HepG2 (cell line): ENCODE data around the gene VDAC1. TPM values are rescaled to one million over a fixed set of nuclear protein-coding genes. Genes with fewer than 3 reads are reported as not detected.
A peak's percentile ranks its signal among the peaks of the same experiment; 100 is the strongest.

ENCODE experiments used
- AFF4 ChIP-seq: sonication (generic); formaldehyde crosslinking; IDR thresholded peaks from 2 replicates; pipeline ENCODE4 v1.4.0; 2020; ENCODE audit warnings: missing genetic modification reagents
- ATF2 ChIP-seq: sonication (generic); formaldehyde crosslinking; IDR thresholded peaks from 2 replicates; pipeline ENCODE4 v1.4.0; 2020; ENCODE audit warnings: missing genetic modification reagents
- CENPX ChIP-seq: sonication (generic); formaldehyde crosslinking; IDR thresholded peaks from 2 replicates; pipeline ENCODE4 v1.9.0; 2021; ENCODE audit warnings: mild to moderate bottlenecking, missing genetic modification reagents, moderate library complexity
- CSRNP2 ChIP-seq: sonication (generic); formaldehyde crosslinking; conservative IDR thresholded peaks from 2 replicates; pipeline ENCODE4 v1.8.0; 2022; ENCODE audit warnings: low read depth, missing genetic modification reagents
- ELF4 ChIP-seq: sonication (generic); formaldehyde crosslinking; IDR thresholded peaks from 2 replicates; pipeline ENCODE4 v1.5.0; 2020; ENCODE audit warnings: missing genetic modification reagents, mild to moderate bottlenecking, moderate library complexity, borderline replicate concordance
- FOXM1 ChIP-seq: sonication (generic); formaldehyde crosslinking; IDR thresholded peaks from 2 replicates; pipeline ENCODE4 v1.5.0; 2020; ENCODE audit warnings: missing genetic modification reagents
- HNF4A ChIP-seq: sonication (generic); formaldehyde crosslinking; IDR thresholded peaks from 2 replicates; pipeline ENCODE4 v1.4.0; 2020; ENCODE audit warnings: missing genetic modification reagents
- MIXL1 ChIP-seq: IDR thresholded peaks from 2 replicates; pipeline ENCODE4 v1.6.1; 2016
- MXD1 ChIP-seq: sonication (generic); formaldehyde crosslinking; IDR thresholded peaks from 2 replicates; pipeline ENCODE4 v1.4.0; 2020; ENCODE audit warnings: mild to moderate bottlenecking, missing genetic modification reagents
- NFIC ChIP-seq: IDR thresholded peaks from 2 replicates; pipeline ENCODE4 v1.6.1; 2012; ENCODE audit warnings: mild to moderate bottlenecking, low read length, inconsistent platforms
- NFYC ChIP-seq: IDR thresholded peaks from 2 replicates; pipeline ENCODE4 v1.6.1; 2016; ENCODE audit warnings: missing genetic modification reagents, missing compliant biosample characterization
- NR2F2 ChIP-seq: IDR thresholded peaks from 2 replicates; pipeline ENCODE4 v1.6.1; 2012; ENCODE audit warnings: low read depth, inconsistent platforms, borderline replicate concordance
- SP4 ChIP-seq: sonication (generic); formaldehyde crosslinking; IDR thresholded peaks from 2 replicates; pipeline ENCODE4 v1.8.1; 2023; ENCODE audit warnings: mild to moderate bottlenecking, missing genetic modification reagents
- SRF ChIP-seq: IDR thresholded peaks from 2 replicates; pipeline ENCODE4 v1.6.1; 2011; ENCODE audit warnings: mild to moderate bottlenecking, low read depth, low read length, moderate library complexity
- THYN1 ChIP-seq: sonication (generic); formaldehyde crosslinking; IDR thresholded peaks from 2 replicates; pipeline ENCODE4 v1.8.1; 2023; ENCODE audit warnings: low read depth, mild to moderate bottlenecking, moderate library complexity, missing genetic modification reagents, borderline replicate concordance
- ZBTB8A ChIP-seq: sonication (generic); formaldehyde crosslinking; IDR thresholded peaks from 2 replicates; pipeline ENCODE4 v1.4.0; 2020; ENCODE audit warnings: mild to moderate bottlenecking, low read depth, missing genetic modification reagents, borderline replicate concordance
- ZFY ChIP-seq: sonication (generic); formaldehyde crosslinking; IDR thresholded peaks from 2 replicates; pipeline ENCODE4 v1.4.0; 2020; ENCODE audit warnings: missing genetic modification reagents
- ZNF264 ChIP-seq: sonication (generic); formaldehyde crosslinking; IDR thresholded peaks from 2 replicates; pipeline ENCODE4 v1.4.0; 2020; ENCODE audit warnings: missing genetic modification reagents
- ZNF33B ChIP-seq: sonication (generic); formaldehyde crosslinking; IDR thresholded peaks from 2 replicates; pipeline ENCODE4 v1.5.1; 2020; ENCODE audit warnings: mild to moderate bottlenecking, missing genetic modification reagents
- ZZZ3 ChIP-seq: sonication (generic); formaldehyde crosslinking; IDR thresholded peaks from 2 replicates; pipeline ENCODE4 v1.4.0; 2020; ENCODE audit warnings: missing genetic modification reagents, mild to moderate bottlenecking, borderline replicate concordance
- polyA plus RNA-seq, 8 experiments: library from polyadenylated mRNA; depleted of rRNA in 3 of 8; stranded (reverse) in 7 of 8; unstranded in 1 of 8; fragments of >200 nt; fragmentation: Illumina TruSeq in 4 of 8; extraction: Trizol in 4 of 8; gene quantifications; 2 replicates each; pipeline versions ENCODE4 v1.2.1 to v1.2.3, GENCODE V29; 2011 to 2016; ENCODE audit warnings: low read depth in 4 of 8, missing spikeins in 1 of 8, mixed read lengths in 1 of 8; ENCODE audit not compliant: insufficient read depth in 1 of 8
- total RNA-seq, 5 experiments: library from RNA; depleted of rRNA; stranded (reverse); fragments of >200 nt; fragmentation: Illumina TruSeq; extraction: Trizol; gene quantifications; 2 replicates each; pipeline ENCODE4 v1.2.3, GENCODE V29; 2016; ENCODE audit warnings: low read depth in 1 of 5

The VDAC1 gene
- total and polyA plus RNA-seq, 2 of the 13 experiments (the other 11 are each of a cell fraction or from before 2014, with no cell fraction given) = 112 to 380 TPM

GRCh38 chr5:134004626-134005416 is at the start of gene VDAC1 (continued):
- peak; percentile 51; the same call in 1 of the 2 replicates for TF ChIP-seq SP4
- TF ChIP-seq ZBTB8A (CRISPR knock-in tag) = no peak
- 0 out of 2 replicates have a peak, but pooled peaks have one; percentile 47 for TF ChIP-seq MIXL1 (CRISPR knock-in tag)
- TF ChIP-seq ZNF33B (CRISPR knock-in tag) = no peak; the same call in 1 of the 2 replicates
- TF ChIP-seq ELF4 = no peak
- no peak for TF ChIP-seq NFIC
- TF ChIP-seq MXD1 = peak; percentile 86; the same call in 1 of the 2 replicates
- TF ChIP-seq NFYC (CRISPR knock-in tag) = no peak
- TF ChIP-seq HNF4A = no peak
- no peak; the same call in 1 of the 2 replicates for TF ChIP-seq CSRNP2 (CRISPR knock-in tag)
- TF ChIP-seq NR2F2 = no peak; the same call in 1 of the 2 replicates
- TF ChIP-seq ZZZ3 (CRISPR knock-in tag) = no peak
- TF ChIP-seq CENPX (CRISPR knock-in tag) = no peak
- no peak for TF ChIP-seq SRF
- TF ChIP-seq ZFY (CRISPR knock-in tag) = peak; percentile 87
- TF ChIP-seq ZNF264 = 0 out of 2 replicates have a peak, but pooled peaks have one; percentile 9
- TF ChIP-seq AFF4 (CRISPR knock-in tag) = no peak
- TF ChIP-seq ATF2 = 0 out of 2 replicates have a peak, but pooled peaks have one; percentile 60
- TF ChIP-seq THYN1 (CRISPR knock-in tag) = no peak; the same call in 1 of the 2 replicates
- TF ChIP-seq FOXM1 (CRISPR knock-in tag) = no peak
